NCI-H2196 (cell line): ENCODE measurements around the gene SLC39A9.
"Not testable (repeated sequence)": the region's sequence is repeated elsewhere in the genome, so short reads cannot be mapped to it uniquely, and the experiment has no call there.

Experiments
- DNase-seq: peaks from one replicate; lab custom pipeline; 2025; ENCODE audit not compliant: unreplicated experiment; lab: John Stamatoyannopoulos, UW

Gene SLC39A9

GRCh38 chr14:69497866-69498265 lies 99.4 kb downstream of the SLC39A9 start:
- not testable (repeated sequence) for DNase-seq

DNA sequence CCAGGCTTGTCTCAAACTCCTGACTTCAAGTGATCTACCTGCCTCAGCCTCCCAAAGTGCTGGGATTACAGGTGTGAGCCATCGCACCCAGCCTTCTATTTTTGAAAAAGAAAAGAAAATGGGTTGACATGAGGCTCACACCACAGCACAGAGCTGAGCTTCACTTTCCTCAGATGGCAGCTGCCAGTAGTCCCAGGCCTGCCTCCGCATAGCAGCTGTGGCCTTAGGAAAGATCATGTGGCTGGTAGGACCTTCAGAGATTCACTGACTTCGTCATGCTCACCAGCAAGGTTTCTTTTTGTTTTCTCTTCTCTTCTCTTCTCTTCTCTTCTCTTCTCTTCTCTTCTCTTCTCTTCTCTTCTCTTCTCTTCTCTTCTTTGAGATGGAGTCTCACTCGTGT lies 99.8 kb downstream of the SLC39A9 start:
- DNase-seq, result not testable (repeated sequence)

GRCh38 chr14:69499436-69499835 lies 100.9 kb downstream of the SLC39A9 start:
- no peak for DNase-seq

DNA sequence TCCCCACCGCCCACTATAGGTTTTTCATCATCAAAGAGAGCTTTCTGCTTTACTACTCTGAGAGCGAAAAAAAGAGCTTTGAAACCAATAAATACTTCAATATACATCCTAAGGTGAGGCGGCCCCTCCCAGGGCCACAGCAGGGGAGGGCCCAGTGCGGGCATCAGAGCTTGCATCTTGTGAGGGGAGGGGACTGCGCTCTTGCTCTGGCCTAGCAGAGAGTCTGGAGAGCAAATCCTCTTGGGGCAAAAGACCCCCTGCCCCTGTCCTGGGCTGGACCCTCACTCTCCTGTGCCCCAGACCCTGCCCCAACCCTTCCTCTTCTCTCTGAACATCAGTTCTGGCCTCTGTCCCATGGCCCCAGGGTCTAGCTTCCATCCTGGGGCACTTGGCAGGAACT lies 101.6 kb downstream of the SLC39A9 start:
- DNase-seq, result no peak

- DNase-seq, result no peak
Measured at GRCh38 chr14:69500736-69501135, 102.2 kb downstream of the SLC39A9 start.

DNA sequence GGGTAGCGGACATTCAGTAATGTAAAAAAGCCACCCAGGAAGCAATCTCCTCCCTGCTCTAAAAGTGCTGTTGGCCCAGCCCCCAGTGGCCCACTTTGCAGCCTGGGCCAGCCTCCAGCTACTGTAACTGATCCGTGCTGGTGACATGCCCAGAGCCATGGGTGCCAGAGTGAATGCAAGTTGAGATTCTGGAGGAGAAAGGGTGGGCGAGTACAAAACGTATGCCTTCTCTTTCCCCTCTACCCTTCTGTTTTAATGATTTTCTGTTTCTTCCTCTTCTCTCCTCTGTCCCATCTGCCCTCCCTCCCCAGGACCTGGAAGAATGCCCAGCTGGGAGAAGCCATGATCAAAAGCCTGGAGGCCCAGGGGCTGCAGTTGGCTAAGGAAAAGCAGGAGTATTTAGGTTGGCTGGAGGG lies 102.9 kb downstream of the SLC39A9 start:
- peak; percentile 76 for DNase-seq

- no peak for DNase-seq
Measured at GRCh38 chr14:69504775-69505174, 106.3 kb downstream of the SLC39A9 start.

DNA sequence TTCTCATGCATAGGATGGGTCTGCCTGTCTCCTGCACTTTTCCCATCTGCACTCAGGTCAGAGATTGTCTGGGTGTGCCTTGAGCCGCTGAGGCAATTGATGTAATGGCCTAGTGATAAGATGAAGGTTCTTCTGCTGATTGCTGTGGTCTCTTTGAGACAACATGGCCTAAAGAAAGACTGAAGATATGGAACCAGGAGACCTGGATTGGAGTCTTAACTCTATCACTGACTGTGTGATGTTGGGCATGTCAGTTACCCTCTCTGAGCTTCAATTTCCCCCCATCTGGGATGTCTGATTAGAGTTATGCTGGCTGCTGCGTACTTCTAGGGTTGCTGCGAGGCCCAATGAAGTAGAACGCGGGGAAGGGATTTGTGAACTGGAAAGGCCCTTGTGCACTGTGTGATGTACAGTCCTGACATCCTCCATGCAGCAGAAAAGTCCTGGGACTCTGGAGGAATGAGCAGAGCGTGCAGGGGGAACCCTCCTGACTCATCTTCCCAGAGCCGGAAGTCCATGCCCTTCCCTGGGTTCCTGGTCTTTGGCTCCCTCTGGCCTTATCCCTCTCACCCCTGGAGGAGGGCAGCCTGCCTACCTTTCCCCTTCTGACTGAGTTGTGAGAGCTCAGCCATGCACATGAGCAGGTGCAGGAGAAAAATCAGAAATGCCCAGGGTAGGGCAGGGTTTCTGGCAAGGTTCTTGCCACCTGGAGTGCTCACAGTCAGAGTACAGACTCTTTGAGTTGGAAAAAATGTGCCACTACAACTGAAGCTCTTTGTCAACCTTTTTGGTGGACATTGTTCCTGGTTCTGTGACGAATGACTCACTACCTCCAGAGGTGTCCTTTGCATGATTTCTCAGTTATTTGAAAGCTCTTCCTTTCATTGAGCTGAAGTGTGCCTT lies 107.1 kb downstream of the SLC39A9 start:
- peak; percentile 39 for DNase-seq

GRCh38 chr14:69506241-69506595 lies 107.7 kb downstream of the SLC39A9 start:
- DNase-seq, result no peak
